GM23338 (cell line): Measurements from ENCODE around the gene VPS16. TPM values are rescaled to one million over a fixed set of nuclear protein-coding genes. Genes with fewer than 3 reads are reported as not detected.

Experiments
- ATAC-seq: fragments of 200-7000 bp; cut with Tn5 transposase; 3 replicates; pipeline ENCODE4 v1.9.1; 2020
- DNase-seq: peaks from one replicate; pipeline ENCODE4 v3.0.0-alpha.2; 2015; ENCODE audit warnings: low spot score
- H2AFZ ChIP-seq: fragments of 200-600 bp; sonication (generic); 2 replicates; pipeline ENCODE4 v1.8.0; 2016; ENCODE audit warnings: antibody characterized with exemption, mild to moderate bottlenecking, moderate library complexity
- H3F3A ChIP-seq: fragments of 200-600 bp; sonication (generic); replicated peaks from 2 replicates; pipeline ENCODE4 v1.8.0; 2017; ENCODE audit warnings: antibody characterized with exemption, mixed run types, low read depth
- H3K27ac ChIP-seq: fragments of 200-600 bp; sonication (generic); 2 replicates; pipeline ENCODE4 v1.6.1; 2016; ENCODE audit warnings: low read depth
- H3K27me3 ChIP-seq: fragments of 200-600 bp; sonication (generic); 2 replicates; pipeline ENCODE4 v1.8.0; 2016; ENCODE audit warnings: mild to moderate bottlenecking, mixed run types, moderate library complexity; ENCODE audit not compliant: insufficient read depth
- H3K36me3 ChIP-seq: fragments of 200-600 bp; sonication (generic); 2 replicates; pipeline ENCODE4 v1.8.0; 2016; ENCODE audit warnings: mild to moderate bottlenecking; ENCODE audit not compliant: insufficient read depth
- H3K4me1 ChIP-seq: fragments of 200-600 bp; sonication (generic); 2 replicates; pipeline ENCODE4 v1.8.0; 2016; ENCODE audit warnings: mild to moderate bottlenecking, moderate library complexity; ENCODE audit not compliant: insufficient read depth
- H3K4me2 ChIP-seq: fragments of 200-600 bp; sonication (generic); 2 replicates; pipeline ENCODE4 v1.7.1; 2017; ENCODE audit warnings: mixed run types
- H3K4me3 ChIP-seq: fragments of 200-600 bp; sonication (generic); 2 replicates; pipeline ENCODE4 v1.6.1; 2016; ENCODE audit warnings: mixed run types
- H3K79me2 ChIP-seq: fragments of 200-600 bp; sonication (generic); replicated peaks from 2 replicates; pipeline ENCODE4 v1.8.0; 2017; ENCODE audit warnings: mild to moderate bottlenecking; ENCODE audit not compliant: insufficient read depth
- H3K9me2 ChIP-seq: fragments of 200-600 bp; sonication (generic); 2 replicates; pipeline ENCODE4 v1.8.0; 2017; ENCODE audit not compliant: insufficient read depth
- H4K20me1 ChIP-seq: fragments of 200-600 bp; sonication (generic); replicated peaks from 2 replicates; pipeline ENCODE4 v1.8.0; 2017; ENCODE audit warnings: mild to moderate bottlenecking; ENCODE audit not compliant: insufficient read depth
- H3K27ac Mint-ChIP-seq: 2 replicates; pipeline ENCODE4 v1.8.0; 2020; ENCODE audit warnings: inconsistent platforms, mild to moderate bottlenecking, moderate library complexity, mixed read lengths
- H3K27me3 Mint-ChIP-seq: 3 replicates; pipeline ENCODE4 v1.8.0; 2022; ENCODE audit warnings: low read depth, mild to moderate bottlenecking, moderate library complexity, mixed read lengths, inconsistent platforms; ENCODE audit not compliant: insufficient read depth, poor library complexity
- H3K36me3 Mint-ChIP-seq: 3 replicates; pipeline ENCODE4 v1.8.0; 2021; ENCODE audit warnings: low read depth, mild to moderate bottlenecking, inconsistent platforms, moderate library complexity, mixed read lengths
- H3K4me1 Mint-ChIP-seq: 3 replicates; pipeline ENCODE4 v1.8.0; 2020; ENCODE audit warnings: mild to moderate bottlenecking, inconsistent platforms, mixed read lengths
- H3K4me3 Mint-ChIP-seq: 3 replicates; pipeline ENCODE4 v1.8.0; 2021; ENCODE audit warnings: moderate library complexity, mild to moderate bottlenecking, inconsistent platforms, mixed read lengths
- H3K9me3 Mint-ChIP-seq: 3 replicates; pipeline ENCODE4 v1.8.0; 2020; ENCODE audit warnings: moderate library complexity, mild to moderate bottlenecking, inconsistent platforms, mixed read lengths
- EZH2 ChIP-seq: fragments of 200-600 bp; sonication (generic); IDR thresholded peaks from one replicate; pipeline ENCODE4 v1.8.0; 2017; ENCODE audit warnings: antibody characterized with exemption, mild to moderate bottlenecking, low read depth; ENCODE audit not compliant: unreplicated experiment
- EZH2phosphoT487 ChIP-seq: fragments of 200-600 bp; sonication (generic); IDR thresholded peaks from one replicate; pipeline ENCODE4 v1.8.1; 2018; ENCODE audit warnings: antibody characterized with exemption; ENCODE audit not compliant: unreplicated experiment
- JUNB ChIP-seq: IDR thresholded peaks from one replicate; pipeline ENCODE4 v1.6.1; 2016; ENCODE audit warnings: antibody characterized with exemption; ENCODE audit not compliant: unreplicated experiment
- NANOG ChIP-seq: IDR thresholded peaks from 2 replicates; pipeline ENCODE4 v1.6.1; 2016; ENCODE audit warnings: antibody characterized with exemption, borderline replicate concordance
- POLR2AphosphoS5 ChIP-seq: IDR thresholded peaks from 2 replicates; pipeline ENCODE4 v1.6.1; 2016; ENCODE audit warnings: antibody characterized with exemption, low read depth
- STAT1 ChIP-seq: IDR thresholded peaks from one replicate; pipeline ENCODE4 v1.6.1; 2016; ENCODE audit warnings: antibody characterized with exemption; ENCODE audit not compliant: unreplicated experiment
- ZNF114 ChIP-seq: fragments of 250-450 bp; sonication (Bioruptor Pico); IDR thresholded peaks from 2 replicates; pipeline ENCODE4 v1.5.0; 2020; ENCODE audit warnings: mild to moderate bottlenecking, moderate library complexity
- polyA plus RNA-seq: library from polyadenylated mRNA; unstranded; fragments of >200 nt; fragmentation: Nextera tagmentation; extraction: Ambion mirVana; gene quantifications from 2 replicates; pipeline ENCODE4 v1.2.1, GENCODE V29; 2016
- total RNA-seq: library from RNA; depleted of rRNA; stranded (reverse); fragments of >200 nt; shearing (Covaris generic); gene quantifications from 2 replicates; pipeline ENCODE4 v1.2.3, GENCODE V29; 2014
- TF ChIP-seq, protein P1 (sequence below): IDR thresholded peaks from one replicate; pipeline ENCODE4 v1.6.1; 2018; ENCODE audit warnings: antibody characterized with exemption; ENCODE audit not compliant: unreplicated experiment
- TF ChIP-seq, protein P2 (sequence below): fragments of 250-450 bp; sonication (Bioruptor Pico); IDR thresholded peaks from 2 replicates; pipeline ENCODE4 v1.5.0; 2020; ENCODE audit warnings: mild to moderate bottlenecking, moderate library complexity
- TF ChIP-seq, protein P3 (sequence below), 2 experiments: fragments of 200-600 bp in 1 of 2; sonication (generic) in 1 of 2; conservative IDR thresholded peaks; 2 replicates each; pipeline versions ENCODE4 v1.5.1 to v1.6.1; 2016 to 2017; ENCODE audit warnings: antibody characterized with exemption in 2 of 2, low read depth in 2 of 2, mild to moderate bottlenecking in 2 of 2, moderate library complexity in 1 of 2
- TF ChIP-seq, protein P4 (sequence below): IDR thresholded peaks from 2 replicates; pipeline ENCODE4 v1.6.1; 2016; ENCODE audit warnings: antibody characterized with exemption

VPS16 gene
- total and polyA plus RNA-seq, 2 experiments from 2014 or later, result 11.2 to 17.7 TPM

DNA sequence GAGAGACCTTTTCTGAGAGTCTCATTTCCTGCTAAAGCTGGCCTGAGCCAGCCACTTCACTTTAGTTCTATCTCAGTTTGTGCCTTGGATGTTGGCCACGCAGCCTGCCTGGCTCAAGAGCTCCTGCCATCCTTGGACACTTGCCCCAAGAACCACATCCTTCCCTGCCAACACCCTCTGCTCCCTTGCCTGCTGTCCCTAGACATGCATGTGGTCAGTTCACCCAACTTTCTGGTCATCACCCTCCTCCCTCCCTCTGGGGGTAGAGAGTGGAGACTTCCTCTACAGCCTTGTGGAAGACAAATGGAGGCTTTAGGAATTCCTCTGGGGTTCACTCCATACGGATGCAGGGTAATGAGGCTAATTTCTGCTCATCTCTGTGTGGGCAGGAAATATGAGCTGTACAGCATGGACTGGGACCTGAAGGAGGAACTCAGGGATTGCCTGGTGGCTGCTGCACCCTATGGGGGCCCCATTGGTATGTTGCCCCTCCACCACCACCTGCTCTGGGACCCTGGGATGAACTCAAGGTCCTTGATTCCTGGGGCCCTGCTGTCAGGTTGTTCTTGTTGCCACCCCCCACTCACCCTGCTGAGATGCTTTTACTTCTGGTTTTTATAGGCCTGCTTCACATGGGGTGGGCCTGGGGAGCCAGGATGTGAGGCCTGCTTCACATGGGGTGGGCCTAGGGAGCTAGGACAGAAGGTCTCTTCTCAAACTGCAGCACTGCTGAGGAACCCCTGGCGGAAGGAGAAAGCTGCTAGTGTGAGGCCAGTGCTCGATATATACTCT is 19.0 kb downstream of the VPS16 start:
- no peaks in the 10 kb centered on the region for H3K4me1 Mint-ChIP-seq
- H3K27ac Mint-ChIP-seq, result no peak overlapping the region
- no peak for ATAC-seq
- Histone ChIP-seq H3K79me2 (no peaks in the 10 kb centered on the region), H2AFZ (no peak overlapping the region), H3K4me1 (no peaks in the 10 kb centered on the region), H3K27ac (no peak overlapping the region), H3F3A (no peaks in the 10 kb centered on the region), H3K4me2 (no peak overlapping the region), H3K4me3 (no peak overlapping the region), H3K9me2 (no peaks in the 10 kb centered on the region), H4K20me1 (no peaks in the 10 kb centered on the region), H3K36me3 (no peaks in the 10 kb centered on the region), H3K27me3 (no peaks in the 10 kb centered on the region)
- peaks cover 3% of the 10 kb centered on the region; the same call in 1 of the 3 replicates for H3K36me3 Mint-ChIP-seq
- H3K9me3 Mint-ChIP-seq, result no peaks in the 10 kb centered on the region
- DNase-seq, result no peak
- TF ChIP-seq, protein P1, sequence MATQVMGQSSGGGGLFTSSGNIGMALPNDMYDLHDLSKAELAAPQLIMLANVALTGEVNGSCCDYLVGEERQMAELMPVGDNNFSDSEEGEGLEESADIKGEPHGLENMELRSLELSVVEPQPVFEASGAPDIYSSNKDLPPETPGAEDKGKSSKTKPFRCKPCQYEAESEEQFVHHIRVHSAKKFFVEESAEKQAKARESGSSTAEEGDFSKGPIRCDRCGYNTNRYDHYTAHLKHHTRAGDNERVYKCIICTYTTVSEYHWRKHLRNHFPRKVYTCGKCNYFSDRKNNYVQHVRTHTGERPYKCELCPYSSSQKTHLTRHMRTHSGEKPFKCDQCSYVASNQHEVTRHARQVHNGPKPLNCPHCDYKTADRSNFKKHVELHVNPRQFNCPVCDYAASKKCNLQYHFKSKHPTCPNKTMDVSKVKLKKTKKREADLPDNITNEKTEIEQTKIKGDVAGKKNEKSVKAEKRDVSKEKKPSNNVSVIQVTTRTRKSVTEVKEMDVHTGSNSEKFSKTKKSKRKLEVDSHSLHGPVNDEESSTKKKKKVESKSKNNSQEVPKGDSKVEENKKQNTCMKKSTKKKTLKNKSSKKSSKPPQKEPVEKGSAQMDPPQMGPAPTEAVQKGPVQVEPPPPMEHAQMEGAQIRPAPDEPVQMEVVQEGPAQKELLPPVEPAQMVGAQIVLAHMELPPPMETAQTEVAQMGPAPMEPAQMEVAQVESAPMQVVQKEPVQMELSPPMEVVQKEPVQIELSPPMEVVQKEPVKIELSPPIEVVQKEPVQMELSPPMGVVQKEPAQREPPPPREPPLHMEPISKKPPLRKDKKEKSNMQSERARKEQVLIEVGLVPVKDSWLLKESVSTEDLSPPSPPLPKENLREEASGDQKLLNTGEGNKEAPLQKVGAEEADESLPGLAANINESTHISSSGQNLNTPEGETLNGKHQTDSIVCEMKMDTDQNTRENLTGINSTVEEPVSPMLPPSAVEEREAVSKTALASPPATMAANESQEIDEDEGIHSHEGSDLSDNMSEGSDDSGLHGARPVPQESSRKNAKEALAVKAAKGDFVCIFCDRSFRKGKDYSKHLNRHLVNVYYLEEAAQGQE, result no peak
- TF ChIP-seq POLR2AphosphoS5 (no peak), EZH2phosphoT487 (no peak), EZH2 (no peak), STAT1 (no peak), JUNB (no peak), NANOG (no peak), ZNF114 (CRISPR knock-in tag) (no peak)
- TF ChIP-seq, protein P2, sequence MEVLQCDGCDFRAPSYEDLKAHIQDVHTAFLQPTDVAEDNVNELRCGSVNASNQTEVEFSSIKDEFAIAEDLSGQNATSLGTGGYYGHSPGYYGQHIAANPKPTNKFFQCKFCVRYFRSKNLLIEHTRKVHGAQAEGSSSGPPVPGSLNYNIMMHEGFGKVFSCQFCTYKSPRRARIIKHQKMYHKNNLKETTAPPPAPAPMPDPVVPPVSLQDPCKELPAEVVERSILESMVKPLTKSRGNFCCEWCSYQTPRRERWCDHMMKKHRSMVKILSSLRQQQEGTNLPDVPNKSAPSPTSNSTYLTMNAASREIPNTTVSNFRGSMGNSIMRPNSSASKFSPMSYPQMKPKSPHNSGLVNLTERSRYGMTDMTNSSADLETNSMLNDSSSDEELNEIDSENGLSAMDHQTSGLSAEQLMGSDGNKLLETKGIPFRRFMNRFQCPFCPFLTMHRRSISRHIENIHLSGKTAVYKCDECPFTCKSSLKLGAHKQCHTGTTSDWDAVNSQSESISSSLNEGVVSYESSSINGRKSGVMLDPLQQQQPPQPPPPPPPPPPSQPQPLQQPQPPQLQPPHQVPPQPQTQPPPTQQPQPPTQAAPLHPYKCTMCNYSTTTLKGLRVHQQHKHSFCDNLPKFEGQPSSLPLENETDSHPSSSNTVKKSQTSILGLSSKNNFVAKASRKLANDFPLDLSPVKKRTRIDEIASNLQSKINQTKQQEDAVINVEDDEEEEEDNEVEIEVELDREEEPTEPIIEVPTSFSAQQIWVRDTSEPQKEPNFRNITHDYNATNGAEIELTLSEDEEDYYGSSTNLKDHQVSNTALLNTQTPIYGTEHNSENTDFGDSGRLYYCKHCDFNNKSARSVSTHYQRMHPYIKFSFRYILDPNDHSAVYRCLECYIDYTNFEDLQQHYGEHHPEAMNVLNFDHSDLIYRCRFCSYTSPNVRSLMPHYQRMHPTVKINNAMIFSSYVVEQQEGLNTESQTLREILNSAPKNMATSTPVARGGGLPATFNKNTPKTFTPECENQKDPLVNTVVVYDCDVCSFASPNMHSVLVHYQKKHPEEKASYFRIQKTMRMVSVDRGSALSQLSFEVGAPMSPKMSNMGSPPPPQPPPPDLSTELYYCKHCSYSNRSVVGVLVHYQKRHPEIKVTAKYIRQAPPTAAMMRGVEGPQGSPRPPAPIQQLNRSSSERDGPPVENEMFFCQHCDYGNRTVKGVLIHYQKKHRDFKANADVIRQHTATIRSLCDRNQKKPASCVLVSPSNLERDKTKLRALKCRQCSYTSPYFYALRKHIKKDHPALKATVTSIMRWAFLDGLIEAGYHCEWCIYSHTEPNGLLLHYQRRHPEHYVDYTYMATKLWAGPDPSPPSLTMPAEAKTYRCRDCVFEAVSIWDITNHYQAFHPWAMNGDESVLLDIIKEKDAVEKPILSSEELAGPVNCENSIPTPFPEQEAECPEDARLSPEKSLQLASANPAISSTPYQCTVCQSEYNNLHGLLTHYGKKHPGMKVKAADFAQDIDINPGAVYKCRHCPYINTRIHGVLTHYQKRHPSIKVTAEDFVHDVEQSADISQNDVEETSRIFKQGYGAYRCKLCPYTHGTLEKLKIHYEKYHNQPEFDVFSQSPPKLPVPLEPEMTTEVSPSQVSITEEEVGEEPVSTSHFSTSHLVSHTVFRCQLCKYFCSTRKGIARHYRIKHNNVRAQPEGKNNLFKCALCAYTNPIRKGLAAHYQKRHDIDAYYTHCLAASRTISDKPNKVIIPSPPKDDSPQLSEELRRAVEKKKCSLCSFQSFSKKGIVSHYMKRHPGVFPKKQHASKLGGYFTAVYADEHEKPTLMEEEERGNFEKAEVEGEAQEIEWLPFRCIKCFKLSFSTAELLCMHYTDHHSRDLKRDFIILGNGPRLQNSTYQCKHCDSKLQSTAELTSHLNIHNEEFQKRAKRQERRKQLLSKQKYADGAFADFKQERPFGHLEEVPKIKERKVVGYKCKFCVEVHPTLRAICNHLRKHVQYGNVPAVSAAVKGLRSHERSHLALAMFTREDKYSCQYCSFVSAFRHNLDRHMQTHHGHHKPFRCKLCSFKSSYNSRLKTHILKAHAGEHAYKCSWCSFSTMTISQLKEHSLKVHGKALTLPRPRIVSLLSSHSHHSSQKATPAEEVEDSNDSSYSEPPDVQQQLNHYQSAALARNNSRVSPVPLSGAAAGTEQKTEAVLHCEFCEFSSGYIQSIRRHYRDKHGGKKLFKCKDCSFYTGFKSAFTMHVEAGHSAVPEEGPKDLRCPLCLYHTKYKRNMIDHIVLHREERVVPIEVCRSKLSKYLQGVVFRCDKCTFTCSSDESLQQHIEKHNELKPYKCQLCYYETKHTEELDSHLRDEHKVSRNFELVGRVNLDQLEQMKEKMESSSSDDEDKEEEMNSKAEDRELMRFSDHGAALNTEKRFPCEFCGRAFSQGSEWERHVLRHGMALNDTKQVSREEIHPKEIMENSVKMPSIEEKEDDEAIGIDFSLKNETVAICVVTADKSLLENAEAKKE (CRISPR knock-in tag), result no peak
- TF ChIP-seq, protein P3, sequence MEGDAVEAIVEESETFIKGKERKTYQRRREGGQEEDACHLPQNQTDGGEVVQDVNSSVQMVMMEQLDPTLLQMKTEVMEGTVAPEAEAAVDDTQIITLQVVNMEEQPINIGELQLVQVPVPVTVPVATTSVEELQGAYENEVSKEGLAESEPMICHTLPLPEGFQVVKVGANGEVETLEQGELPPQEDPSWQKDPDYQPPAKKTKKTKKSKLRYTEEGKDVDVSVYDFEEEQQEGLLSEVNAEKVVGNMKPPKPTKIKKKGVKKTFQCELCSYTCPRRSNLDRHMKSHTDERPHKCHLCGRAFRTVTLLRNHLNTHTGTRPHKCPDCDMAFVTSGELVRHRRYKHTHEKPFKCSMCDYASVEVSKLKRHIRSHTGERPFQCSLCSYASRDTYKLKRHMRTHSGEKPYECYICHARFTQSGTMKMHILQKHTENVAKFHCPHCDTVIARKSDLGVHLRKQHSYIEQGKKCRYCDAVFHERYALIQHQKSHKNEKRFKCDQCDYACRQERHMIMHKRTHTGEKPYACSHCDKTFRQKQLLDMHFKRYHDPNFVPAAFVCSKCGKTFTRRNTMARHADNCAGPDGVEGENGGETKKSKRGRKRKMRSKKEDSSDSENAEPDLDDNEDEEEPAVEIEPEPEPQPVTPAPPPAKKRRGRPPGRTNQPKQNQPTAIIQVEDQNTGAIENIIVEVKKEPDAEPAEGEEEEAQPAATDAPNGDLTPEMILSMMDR (conservative IDR thresholded peaks at IDR 0.05; ENCODE audit: low read depth in 2 of 2), result no peak
- TF ChIP-seq, protein P4, sequence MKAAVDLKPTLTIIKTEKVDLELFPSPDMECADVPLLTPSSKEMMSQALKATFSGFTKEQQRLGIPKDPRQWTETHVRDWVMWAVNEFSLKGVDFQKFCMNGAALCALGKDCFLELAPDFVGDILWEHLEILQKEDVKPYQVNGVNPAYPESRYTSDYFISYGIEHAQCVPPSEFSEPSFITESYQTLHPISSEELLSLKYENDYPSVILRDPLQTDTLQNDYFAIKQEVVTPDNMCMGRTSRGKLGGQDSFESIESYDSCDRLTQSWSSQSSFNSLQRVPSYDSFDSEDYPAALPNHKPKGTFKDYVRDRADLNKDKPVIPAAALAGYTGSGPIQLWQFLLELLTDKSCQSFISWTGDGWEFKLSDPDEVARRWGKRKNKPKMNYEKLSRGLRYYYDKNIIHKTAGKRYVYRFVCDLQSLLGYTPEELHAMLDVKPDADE, result no peak
- H3K27me3 Mint-ChIP-seq, result peaks cover 2% of the 10 kb centered on the region
- no peak overlapping the region for H3K4me3 Mint-ChIP-seq
